HT1080 (cell line): ENCODE data around the gene SAAL1. TPM values are rescaled to one million over a fixed set of nuclear protein-coding genes. Genes with fewer than 3 reads are reported as not detected.

Source experiments
- small RNA-seq: library from RNA; depleted of rRNA; stranded (forward); fragments of <200 nt; gene quantifications from one replicate; pipeline ENCODE3, GENCODE V24; 2014
- total RNA-seq: library from RNA; depleted of rRNA; stranded (reverse); fragments of >200 nt; shearing (Covaris generic); gene quantifications from 2 replicates; pipeline ENCODE4 v1.2.3, GENCODE V29; 2014; rRNA removed

SAAL1 gene
- total RNA-seq, 1 experiment from 2014 or later: 51.5 TPM

Small RNAs within 50 kb of the gene (small RNA-seq; reads per million reads assigned to genes)
- gene HIGD1AP5: not detected

Other genes starting within 250 kb of the SAAL1 start
- gene SERGEF, start 93.0 kb downstream of the SAAL1 start, total RNA-seq: 23.2 and 30.8 TPM in 2 replicates
- 0.27 and 0.58 TPM in 2 replicates for gene TPH1, start 59.8 kb downstream of the SAAL1 start, total RNA-seq
- 0.60 and 0.93 TPM in 2 replicates for gene MRGPRX3, start 26.5 kb upstream of the SAAL1 start, total RNA-seq
- gene MRGPRX4, start 66.8 kb upstream of the SAAL1 start, total RNA-seq: 2.7 and 3.9 TPM in 2 replicates
- not detected in 2 replicates for gene SAA4, start 130.7 kb upstream of the SAAL1 start, total RNA-seq
- 0.29 TPM in 1 of 2 replicates, not detected in the other for gene SAA2, start 142.6 kb upstream of the SAAL1 start, total RNA-seq
- 0.69 and 1.7 TPM in 2 replicates for gene SAA1, start 160.2 kb upstream of the SAAL1 start, total RNA-seq
- 18.6 and 19.2 TPM in 2 replicates for gene HPS5, start 216.1 kb upstream of the SAAL1 start, total RNA-seq
- gene GTF2H1, start 216.5 kb upstream of the SAAL1 start, total RNA-seq: 70.3 and 85.8 TPM in 2 replicates